ENCODE data around the gene MGAT5B. TPM values are rescaled to one million over a fixed set of nuclear protein-coding genes. Genes with fewer than 3 reads are reported as not detected.

MGAT5B gene
- total RNA-seq, 1 experiment from 2014 or later, result 54.9 TPM

DNA sequence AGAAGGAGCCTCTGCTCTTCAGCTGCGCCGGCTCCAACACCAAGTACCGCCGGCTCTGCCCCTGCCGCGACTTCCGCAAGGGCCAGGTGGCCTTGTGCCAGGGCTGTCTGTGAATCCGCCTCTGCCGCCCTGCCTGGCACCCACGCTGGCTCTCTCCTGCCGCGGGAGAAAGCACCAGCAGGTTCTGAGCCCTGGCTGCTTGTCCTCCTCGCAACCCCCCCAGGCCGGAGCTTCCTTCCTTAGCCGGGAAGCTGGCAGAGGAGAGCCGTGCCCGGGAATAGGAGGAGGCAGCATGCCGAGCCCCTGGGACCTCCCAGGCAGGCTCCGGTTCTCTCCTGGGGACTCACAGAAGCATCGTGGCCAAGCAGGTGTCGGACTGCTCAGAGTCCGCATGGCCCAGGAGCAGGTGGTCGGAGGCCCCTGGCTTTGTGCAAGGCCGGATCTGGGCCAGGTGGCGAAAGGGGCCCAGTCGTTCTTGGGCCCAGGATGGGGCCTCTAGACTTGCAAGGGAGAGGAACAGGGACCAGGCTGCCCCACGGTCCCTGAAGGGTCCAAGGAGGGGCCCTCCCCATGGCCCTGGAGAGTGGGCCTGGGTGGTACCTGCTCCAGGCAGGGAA is 80.6 kb downstream of the MGAT5B start:
- in situ Hi-C loops (cut with HindIII; ENCODE audit: low pct_unique_long_range_greater_than_20kb, low sequenced_read_pairs), result no loop called here

DNA sequence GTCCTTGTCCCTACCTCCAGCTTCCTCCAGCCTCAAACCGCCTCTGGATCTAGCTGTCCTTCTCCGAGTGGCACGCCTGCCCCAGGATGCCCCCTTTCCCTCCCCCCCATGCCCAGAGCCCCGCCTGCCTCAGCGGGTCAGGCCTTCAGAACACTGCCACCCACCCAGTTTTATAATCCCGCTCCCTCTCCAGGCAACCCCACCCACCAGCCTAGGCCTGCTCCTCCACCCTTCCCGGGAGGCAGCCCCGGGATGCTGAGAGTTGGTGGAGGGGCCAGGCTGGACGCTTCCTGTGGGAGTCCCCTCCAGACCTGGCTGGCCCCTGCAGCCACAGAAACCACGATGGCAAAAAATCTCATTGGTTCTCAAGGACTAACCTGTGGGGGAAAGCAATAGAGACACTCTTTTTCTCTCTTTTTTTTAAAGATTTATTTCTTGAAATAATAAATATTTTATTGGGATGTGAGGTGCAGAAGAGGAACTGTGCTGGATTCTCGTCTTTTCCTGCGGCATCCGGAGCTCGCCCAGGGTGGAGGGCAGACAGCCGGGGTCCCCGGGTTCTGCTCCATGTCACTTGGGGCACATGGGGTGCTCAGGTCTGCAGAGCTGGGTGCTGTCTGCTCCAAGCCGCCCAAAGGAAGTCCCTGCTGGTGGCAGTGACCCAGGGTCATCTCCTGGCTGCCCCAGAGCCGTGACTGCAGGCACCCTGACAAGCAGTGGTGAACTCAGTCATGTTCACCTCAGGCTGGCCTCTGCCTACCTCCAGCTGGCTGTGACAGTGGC is 81.9 kb downstream of the MGAT5B start:
- in situ Hi-C loops (cut with HindIII; ENCODE audit: low pct_unique_long_range_greater_than_20kb, low sequenced_read_pairs), result no loop called here
- no peak for DNase-seq (ENCODE audit: low read depth, low spot score)

More for the DNA sequence above, 80.6 kb downstream of the MGAT5B start:
- DNase-seq (ENCODE audit: low read depth, low spot score), result no peak

DNA sequence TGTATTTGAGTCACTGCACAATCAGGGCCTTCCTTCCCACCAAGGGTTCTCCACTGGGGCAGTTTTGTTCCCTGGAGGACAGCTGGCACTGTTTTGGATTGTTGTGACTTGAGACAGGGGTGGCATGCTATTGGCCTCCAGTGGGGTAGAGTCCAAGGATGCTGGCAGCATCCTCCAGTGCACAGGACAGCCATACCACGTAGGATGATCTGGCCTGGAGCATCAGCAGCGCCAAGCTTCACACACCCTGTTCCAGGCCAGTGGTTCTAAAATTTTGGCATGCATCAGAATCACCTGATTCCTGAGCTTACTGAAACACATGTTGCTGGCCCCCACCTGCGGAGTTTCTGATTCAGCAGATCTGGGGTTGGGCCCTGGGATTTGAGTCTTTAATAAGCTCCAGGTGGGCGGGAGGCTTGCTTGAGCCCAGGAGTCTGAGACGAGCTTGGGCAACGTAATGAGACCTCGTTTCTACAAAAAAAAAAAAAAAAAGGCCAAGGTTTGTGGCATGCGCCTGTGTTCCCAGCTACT is 83.2 kb downstream of the MGAT5B start:
- in situ Hi-C loops (cut with HindIII; ENCODE audit: low pct_unique_long_range_greater_than_20kb, low sequenced_read_pairs), result no loop called here
- DNase-seq (ENCODE audit: low read depth, low spot score), result no peak

DNA sequence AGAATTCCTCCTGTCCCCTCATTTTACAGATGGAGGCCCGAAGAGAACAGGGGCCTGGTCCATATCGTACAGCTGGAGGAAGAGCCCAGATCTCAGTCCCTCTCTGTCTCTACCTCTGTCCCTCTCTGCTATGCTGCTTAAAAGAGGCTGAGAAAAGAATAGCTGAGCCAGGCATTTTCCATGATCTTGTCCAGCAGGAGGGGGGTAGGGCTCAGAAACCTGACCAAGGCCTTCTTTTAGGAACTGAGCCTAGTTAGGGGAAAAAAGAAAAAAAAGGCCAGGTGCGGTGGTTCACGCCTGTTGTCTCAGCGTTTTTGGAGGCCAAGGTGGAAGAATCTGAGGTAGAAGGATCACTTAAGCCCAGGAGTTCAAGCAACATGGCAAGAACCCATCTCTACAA is 84.2 kb downstream of the MGAT5B start:
- in situ Hi-C loops (cut with HindIII; ENCODE audit: low pct_unique_long_range_greater_than_20kb, low sequenced_read_pairs), result no loop called here

DNA sequence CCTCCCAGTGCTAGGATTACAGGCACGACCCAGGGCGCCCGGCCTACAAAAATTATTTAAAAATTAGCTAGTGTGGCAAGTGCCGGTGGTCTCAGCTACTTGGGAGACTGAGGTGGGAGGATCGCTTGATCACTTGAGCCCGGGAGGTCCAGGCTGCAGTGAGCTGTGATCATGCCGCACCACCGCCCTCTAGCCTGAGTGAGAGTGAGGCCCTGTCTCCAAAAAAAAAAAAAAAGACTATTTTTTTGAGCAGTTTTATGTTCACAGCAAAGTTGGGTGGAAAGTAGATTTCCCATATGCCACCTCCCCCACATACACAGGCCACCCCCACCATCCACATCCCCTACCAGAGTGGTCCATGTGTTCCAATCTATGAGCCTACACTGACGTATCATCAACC is 84.9 kb downstream of the MGAT5B start:
- in situ Hi-C loops (cut with HindIII; ENCODE audit: low pct_unique_long_range_greater_than_20kb, low sequenced_read_pairs), result no loop called here
- DNase-seq (ENCODE audit: low read depth, low spot score), result no peak

More for the DNA sequence above, 84.2 kb downstream of the MGAT5B start:
- no peak for DNase-seq (ENCODE audit: low read depth, low spot score)

DNA sequence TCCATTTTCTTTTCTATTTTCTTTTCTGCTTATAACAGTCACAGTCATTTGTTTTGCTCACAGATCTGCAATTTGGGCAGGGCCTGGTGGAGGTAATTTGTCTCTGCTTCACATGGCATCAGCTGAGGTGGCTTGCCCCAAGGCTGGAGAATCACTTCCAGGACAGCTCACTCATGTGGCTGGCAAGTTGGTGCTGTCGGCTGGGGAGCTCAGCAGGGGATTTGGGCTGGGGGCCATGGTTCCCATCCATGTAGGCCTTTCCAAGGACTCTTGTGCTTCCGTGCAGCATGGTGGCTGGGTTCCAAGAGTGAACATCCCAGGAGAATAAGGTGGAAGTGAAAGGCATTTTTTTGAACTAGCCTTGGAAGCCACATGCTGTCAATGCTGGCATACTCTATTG is 85.7 kb downstream of the MGAT5B start:
- peak; percentile 88 for DNase-seq (ENCODE audit: low read depth, low spot score)
- in situ Hi-C loops (cut with HindIII; ENCODE audit: low pct_unique_long_range_greater_than_20kb, low sequenced_read_pairs), result no loop called here

DNA sequence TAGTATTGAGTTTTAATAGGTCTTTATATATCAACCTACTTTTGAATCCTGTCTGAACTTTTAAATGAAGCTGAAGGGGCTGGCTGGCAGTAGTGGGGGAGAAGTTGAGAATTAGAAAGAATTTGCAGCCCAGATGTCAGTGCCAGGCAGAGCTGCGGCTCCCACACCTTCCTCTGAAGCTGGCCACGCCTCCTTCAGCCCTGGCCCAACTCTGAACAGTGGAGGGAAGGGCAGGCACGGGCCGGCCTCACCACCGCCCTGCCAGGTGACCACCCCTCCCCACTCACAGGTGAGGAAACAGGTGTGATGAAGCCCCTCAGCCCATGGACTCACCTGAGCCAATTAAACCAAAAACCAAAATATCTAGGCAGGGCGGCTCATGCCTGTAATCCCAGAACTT is 87.0 kb downstream of the MGAT5B start:
- no peak for DNase-seq (ENCODE audit: low read depth, low spot score)
- in situ Hi-C loops (cut with HindIII; ENCODE audit: low pct_unique_long_range_greater_than_20kb, low sequenced_read_pairs), result no loop called here

DNA sequence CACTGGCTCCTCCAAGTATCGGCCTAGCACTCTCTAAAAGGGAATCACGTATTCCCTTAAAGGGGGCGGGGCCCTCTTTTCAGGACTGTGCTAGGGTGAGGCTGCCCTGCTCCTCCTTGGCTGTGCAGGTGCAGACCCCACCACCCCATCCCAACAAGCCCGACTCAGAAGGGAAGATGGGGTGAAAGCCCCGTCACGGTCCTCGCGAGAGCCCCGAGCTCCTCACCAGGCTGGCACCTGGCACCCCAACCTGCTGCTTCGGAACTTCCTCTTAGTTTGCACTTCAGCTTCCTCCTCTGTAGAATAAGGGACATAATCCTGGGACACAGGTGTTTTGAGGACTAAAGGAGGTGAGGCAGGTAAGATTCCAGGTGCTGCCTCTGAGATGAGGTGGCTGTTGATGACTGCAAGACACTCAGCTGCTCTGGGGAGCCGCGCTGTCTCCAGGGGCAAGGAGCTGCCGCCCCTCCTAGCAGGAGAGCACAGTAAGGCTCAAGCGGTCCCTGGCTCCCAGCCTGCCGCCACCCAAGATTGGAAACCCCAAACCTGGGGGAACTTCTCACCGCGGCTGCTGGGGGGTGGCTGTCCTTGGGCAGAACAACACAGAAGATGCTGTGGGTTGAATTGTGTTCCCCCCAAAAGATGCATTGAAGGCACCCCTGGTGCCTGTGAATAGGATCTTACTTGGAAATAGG is 88.8 kb downstream of the MGAT5B start:
- in situ Hi-C loops (cut with HindIII; ENCODE audit: low pct_unique_long_range_greater_than_20kb, low sequenced_read_pairs), result no loop called here
- no peak for DNase-seq (ENCODE audit: low read depth, low spot score)

DNA sequence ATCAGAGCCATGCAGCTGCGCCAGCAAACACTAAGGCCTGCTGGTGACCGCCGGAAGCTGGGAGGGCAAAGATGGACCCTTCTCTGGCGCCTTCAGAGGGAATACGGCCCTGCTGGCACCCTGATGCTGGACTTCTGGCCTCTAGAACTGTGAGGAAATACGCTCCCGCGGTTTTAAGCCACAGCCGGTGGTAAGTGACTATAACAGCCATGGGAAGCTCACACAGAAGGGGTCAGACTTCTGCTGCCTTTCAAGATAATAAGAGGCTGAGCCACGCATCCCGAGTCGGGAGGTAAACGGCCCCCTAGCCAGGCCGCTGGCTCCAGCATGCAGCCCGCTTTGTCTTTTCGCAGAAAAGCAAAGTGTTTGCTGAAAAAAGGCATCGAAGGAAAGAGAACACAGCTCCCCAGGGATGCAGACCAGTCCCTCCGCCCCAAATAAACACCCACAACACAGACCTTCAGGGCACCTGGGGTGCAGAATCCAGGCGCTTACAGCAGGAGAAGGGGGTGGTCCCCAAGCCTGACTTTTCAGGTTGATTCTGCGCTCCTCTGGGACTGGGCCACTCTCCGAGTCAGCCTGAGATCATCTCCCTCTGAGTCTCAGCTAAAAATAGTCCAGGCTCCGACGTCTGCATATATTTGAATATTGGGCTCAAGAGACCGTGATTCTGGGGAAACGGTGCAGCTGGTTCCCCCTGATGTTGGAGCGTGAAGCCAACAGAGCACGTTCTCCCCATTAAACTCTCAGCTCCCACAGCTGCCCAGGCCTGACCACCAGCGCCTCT is 89.7 kb downstream of the MGAT5B start:
- in situ Hi-C loops (cut with HindIII; ENCODE audit: low pct_unique_long_range_greater_than_20kb, low sequenced_read_pairs), result no loop called here

DNA sequence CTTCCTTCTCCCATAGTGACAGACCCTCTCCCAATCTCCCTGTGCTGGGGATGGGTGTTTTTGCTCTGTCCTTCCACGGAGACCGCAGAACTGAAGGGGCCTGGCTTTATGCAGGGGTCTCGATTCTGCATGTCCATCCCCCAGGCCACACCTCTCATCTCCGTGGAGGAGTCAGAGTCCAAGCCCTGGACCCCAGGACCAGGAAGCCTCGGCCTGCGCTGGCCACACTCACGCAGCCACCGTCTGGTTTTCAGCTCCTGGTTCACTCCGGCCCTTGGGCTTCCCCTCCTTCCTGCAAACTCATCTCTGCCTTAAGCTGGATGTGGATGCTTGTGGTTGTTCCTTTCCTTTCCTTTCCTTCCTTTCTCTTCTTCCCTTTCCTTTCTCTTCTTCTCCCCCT is 90.8 kb downstream of the MGAT5B start:
- in situ Hi-C loops (cut with HindIII; ENCODE audit: low pct_unique_long_range_greater_than_20kb, low sequenced_read_pairs), result no loop called here
- DNase-seq (ENCODE audit: low read depth, low spot score), result no peak

More for the DNA sequence above, 89.7 kb downstream of the MGAT5B start:
- DNase-seq (ENCODE audit: low read depth, low spot score), result no peak

DNA sequence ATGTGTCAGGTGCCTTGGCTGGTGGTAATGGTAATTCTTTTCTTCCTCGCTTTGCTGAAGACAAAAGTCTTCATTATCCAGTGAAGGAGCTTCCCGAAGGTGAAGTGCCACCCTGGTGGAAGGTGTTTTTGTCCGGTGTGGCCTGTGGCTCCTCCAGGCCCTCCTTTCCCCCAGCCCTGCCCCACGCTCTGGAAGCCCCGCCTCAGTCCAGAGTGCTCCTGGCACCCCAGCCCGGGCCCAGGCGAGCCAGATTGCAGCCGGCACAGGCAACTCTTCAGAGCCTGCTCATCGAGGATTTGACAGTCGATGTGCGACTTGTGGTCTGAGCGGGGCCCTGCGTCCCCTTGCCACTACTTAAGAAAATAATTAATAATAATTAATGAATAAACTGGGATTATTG is 93.7 kb downstream of the MGAT5B start:
- DNase-seq (ENCODE audit: low read depth, low spot score), result no peak
- in situ Hi-C loops (cut with HindIII; ENCODE audit: low pct_unique_long_range_greater_than_20kb, low sequenced_read_pairs), result no loop called here

DNA sequence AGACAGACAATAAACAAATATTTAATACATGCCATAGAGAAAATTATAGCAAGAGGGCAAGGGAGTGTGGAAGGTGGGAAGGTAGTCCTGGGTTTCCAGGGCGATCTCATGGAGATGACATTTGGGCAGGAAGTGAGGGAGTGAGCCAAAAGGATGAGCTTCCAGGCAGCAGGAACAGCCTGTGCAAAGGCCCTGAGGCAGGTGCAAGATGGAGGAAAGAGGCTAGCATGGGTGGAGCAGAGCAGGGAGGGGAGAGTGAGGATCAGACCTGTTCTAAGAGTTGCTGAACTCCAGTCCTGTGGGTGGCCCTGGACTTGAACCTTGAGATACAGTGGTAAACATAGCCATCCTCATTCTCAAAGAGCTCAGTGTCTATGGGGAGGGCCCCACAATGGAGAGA is 94.7 kb downstream of the MGAT5B start:
- no peak for DNase-seq (ENCODE audit: low read depth, low spot score)
- in situ Hi-C loops (cut with HindIII; ENCODE audit: low pct_unique_long_range_greater_than_20kb, low sequenced_read_pairs), result no loop called here

DNA sequence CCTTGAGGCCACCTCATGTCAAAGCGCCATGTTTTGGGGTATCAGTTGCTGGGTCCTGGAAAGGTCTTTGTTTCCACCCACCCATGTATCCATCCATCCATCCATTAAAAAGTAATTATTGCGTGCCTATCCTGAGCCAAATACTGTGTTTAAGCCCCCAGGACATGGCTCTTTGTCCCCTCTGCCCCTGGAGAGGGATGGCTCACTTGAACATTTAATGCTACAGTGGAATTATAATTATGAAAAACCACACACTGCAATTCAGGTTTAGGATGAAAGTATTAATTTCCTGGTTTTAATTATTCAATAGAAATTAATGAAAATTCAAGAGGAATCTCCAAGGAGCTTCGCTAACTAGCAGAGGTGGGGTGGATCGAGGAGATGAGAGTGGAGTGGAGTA is 97.8 kb downstream of the MGAT5B start:
- in situ Hi-C loops (cut with HindIII; ENCODE audit: low pct_unique_long_range_greater_than_20kb, low sequenced_read_pairs), result no loop called here
- DNase-seq (ENCODE audit: low read depth, low spot score), result no peak

DNA sequence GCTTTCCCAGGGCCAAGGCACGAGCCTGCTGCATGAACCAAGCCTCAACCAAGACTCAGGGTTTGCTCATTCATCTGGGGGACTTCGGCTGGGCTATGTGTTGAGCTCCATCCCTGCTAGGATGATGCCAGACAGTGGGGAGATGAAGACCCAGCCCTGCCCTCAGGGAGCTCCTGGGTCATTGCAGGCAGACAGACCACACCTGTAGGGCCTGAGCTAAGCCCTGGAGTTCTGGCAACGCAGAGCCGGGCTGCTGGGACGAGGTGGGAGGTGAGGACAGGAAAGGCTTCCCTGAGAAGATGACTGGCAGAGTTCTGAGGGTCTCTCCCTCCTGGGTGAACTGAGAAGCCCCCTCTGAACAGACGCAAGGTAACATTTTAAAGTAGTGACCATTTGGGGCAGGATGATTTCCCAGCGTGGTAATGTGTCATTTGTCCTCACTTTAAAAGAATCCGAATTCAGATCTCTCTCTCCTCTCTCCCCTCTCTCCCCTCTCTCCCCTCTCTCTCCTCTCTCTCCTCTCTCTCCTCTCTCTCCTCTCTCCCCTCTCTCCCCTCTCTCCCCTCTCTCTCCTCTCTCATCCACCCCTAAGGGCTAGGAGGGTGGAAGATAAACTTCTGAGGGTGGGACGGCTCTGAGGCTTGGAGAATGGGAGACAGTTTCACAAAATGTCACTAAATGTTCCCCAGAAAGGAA is 98.4 kb downstream of the MGAT5B start:
- in situ Hi-C loops (cut with HindIII; ENCODE audit: low pct_unique_long_range_greater_than_20kb, low sequenced_read_pairs), result no loop called here
- no peak for DNase-seq (ENCODE audit: low read depth, low spot score)

DNA sequence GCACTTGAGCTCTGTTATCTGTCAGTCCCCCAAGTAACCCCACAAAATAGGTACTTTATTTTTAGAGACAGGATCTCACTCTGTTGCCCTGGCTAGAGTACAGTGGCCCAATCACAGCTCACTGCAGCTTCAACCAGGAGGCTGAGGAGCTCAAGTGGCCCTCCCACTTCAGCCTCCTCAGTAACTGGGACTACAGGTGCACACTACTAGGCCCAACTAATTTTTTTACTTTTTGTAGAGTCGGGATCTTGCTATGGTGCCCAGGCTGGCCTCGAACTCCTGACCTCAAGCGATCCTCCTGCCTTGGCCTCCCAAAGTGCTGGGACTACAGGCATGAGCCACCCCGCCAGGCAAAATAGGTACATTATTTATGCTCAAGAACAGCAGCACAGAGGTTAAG is 99.6 kb downstream of the MGAT5B start:
- in situ Hi-C loops (cut with HindIII; ENCODE audit: low pct_unique_long_range_greater_than_20kb, low sequenced_read_pairs), result no loop called here
- DNase-seq (ENCODE audit: low read depth, low spot score), result no peak

DNA sequence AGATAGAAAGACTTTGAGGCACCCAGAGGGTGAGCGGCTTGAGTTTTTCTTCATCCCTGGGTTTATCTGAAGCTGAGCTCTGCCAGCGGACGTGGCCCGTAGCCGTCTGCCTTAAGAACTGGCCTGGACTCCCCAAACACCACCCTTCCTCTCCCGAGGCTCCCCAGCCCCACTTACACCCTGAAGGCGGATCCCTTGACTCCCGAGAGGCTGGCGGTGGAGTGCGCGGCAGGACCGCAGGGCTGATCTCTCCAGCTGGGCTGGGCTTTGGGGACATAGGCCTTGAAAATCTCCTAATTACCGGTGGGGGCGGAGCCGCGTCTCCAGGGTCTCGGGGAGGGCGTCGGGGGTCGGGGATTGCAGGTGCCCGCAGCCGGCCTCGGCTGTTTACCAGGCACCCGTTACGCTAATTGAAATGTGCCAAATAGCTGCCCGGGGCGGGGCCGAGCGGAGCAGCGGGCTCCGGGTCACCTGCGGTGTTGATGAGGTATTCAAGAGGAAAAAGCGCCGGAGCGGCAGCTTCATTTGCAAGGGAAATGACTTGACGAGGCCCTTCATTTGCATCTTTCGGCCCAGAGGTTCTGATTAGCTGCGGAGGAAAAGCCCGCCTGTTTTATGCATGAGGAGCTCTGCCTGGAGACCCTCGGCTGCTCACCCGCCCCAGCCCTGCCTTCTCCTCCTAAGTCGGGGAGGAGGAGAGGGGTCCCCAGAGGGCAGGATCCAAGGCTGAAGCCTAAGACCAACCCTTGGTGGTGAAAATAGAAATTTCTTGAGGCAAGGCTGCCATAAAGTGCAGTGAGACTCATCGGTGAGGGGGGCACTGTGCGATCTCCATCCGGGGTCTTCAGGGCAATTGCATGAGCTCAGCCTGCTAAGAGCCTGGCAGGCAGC is 100.7 kb downstream of the MGAT5B start:
- in situ Hi-C loops (cut with HindIII; ENCODE audit: low pct_unique_long_range_greater_than_20kb, low sequenced_read_pairs), result no loop called here
- no peak for DNase-seq (ENCODE audit: low read depth, low spot score)
